GM20000 (cell line): ENCODE measurements around the gene ELP1.
"Not testable (repeated sequence)": the region's sequence is repeated elsewhere in the genome, so short reads cannot be mapped to it uniquely, and the experiment has no call there.

ENCODE experiments used
- DNase-seq: peaks from one replicate; pipeline ENCODE4 v3.0.0; 2012; ENCODE audit warnings: low spot score
- CTCF ChIP-seq: IDR thresholded peaks from 2 replicates; pipeline ENCODE4 v1.5.1; 2012; ENCODE audit warnings: mild to moderate bottlenecking, control low read depth; ENCODE audit errors: extremely low read depth, missing control alignments

The ELP1 gene

DNA sequence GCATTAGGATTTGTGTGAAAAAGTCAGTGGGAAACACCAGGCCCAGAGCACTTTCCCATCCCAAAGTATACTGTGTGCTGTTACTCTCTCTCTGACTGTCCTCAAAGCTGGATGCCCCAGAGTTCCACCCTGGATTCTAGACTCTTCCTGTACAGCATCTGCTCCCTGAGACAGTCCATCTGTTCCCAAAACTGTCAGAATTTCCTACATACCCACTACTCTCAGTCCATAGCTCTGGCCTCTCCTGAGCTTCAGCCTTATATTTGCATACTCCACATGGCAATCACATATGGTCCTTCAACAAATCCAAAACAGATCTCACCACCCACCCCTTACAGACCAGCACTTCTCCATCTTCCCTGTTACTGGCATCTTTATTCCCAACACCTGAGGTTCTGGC is 9.5 kb downstream of the ELP1 start:
- DNase-seq, result no peak
- TF ChIP-seq CTCF, result no peak

DNA sequence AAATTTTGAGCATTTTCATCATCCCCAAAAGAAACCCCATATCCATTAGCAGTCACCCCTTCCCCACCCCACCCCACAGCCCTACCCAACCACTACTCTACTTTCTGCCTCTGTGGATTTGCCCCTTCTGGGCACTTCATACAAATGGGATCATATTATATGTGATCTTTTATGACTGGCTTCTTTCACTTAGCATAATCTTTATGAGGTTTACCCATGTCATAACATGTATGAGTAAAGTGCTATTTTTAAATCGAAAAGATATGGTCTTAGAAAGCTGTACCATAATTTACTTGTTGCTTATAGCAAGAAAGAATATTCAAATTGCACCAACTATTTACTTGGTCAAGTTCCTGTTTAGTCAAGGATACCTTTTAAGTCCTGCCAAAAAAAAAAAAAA is 12.7 kb downstream of the ELP1 start:
- DNase-seq, result no peak
- no peak for TF ChIP-seq CTCF

- not testable (repeated sequence) for DNase-seq
Observed at GRCh38 chr9:108920401-108920800, 13.5 kb downstream of the ELP1 start.

DNA sequence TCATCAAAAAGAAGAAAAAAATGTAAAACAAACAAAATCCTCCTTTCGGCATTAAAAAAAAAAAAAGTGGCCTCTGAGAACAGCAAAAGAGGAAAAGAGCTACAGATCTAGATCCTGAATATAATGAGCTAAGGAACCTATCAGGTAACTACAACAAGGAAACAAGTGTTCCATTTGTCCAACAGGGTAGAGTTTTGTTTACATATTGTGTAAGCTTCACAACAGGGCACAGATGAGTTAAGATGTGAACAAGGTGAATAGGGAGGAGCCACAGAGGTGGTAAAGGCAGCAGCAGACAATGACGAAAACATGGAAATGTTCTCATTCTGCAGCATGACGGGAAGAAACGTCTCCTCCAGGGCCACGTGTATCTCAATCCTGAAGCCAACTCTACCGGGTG is 14.4 kb downstream of the ELP1 start:
- TF ChIP-seq CTCF, result no peak
- DNase-seq, result no peak

GRCh38 chr9:108913391-108913790 is 20.5 kb downstream of the ELP1 start:
- DNase-seq, result no peak
- TF ChIP-seq CTCF, result no peak

GRCh38 chr9:108911820-108912219 is 22.1 kb downstream of the ELP1 start:
- no peak for TF ChIP-seq CTCF
- DNase-seq, result no peak

- no peak for DNase-seq
- no peak for TF ChIP-seq CTCF
Observed at GRCh38 chr9:108910914-108911313, 23.0 kb downstream of the ELP1 start.

- TF ChIP-seq CTCF, result no peak
- DNase-seq, result no peak
Observed at GRCh38 chr9:108910402-108910801, 23.5 kb downstream of the ELP1 start.
